Fibroblast of peridontal ligament (primary cell): ENCODE results near the gene ASPHD2.
"Not testable (repeated sequence)": the region's sequence is repeated elsewhere in the genome, so short reads cannot be mapped to it uniquely, and the experiment has no call there.

ENCODE experiments used
- DNase-seq: peaks from one replicate; pipeline ENCODE4 v3.0.0-alpha.2; 2010; ENCODE audit errors: extremely low read depth

The ASPHD2 gene

GRCh38 chr22:26428515-26429457 is at the start of gene ASPHD2:
Gene ASPHD2, plus strand, starts transcription at chr22:26429260. Its CDS starts 4,356 bp downstream, at chr22:26433616.
- DNase-seq, result peak; percentile 62

- no peak for DNase-seq
Measured at GRCh38 chr22:26380072-26380830, 48.8 kb upstream of the ASPHD2 start.

- no peak for DNase-seq
Measured at GRCh38 chr22:26382782-26383181, 46.3 kb upstream of the ASPHD2 start.

GRCh38 chr22:26383968-26384556 is 45.0 kb upstream of the ASPHD2 start:
- no peak for DNase-seq

- DNase-seq, result no peak
Measured at GRCh38 chr22:26385164-26385563, 43.9 kb upstream of the ASPHD2 start.

- DNase-seq, result no peak
Measured at GRCh38 chr22:26389125-26389524, 39.9 kb upstream of the ASPHD2 start.

- DNase-seq, result no peak
Measured at GRCh38 chr22:26391091-26391490, 38.0 kb upstream of the ASPHD2 start.

GRCh38 chr22:26391623-26392022 is 37.4 kb upstream of the ASPHD2 start:
- DNase-seq, result no peak

GRCh38 chr22:26393929-26394328 is 35.1 kb upstream of the ASPHD2 start:
- DNase-seq, result no peak

- DNase-seq, result no peak
Measured at GRCh38 chr22:26394777-26395176, 34.3 kb upstream of the ASPHD2 start.

- no peak for DNase-seq
Measured at GRCh38 chr22:26395926-26396325, 33.1 kb upstream of the ASPHD2 start.

GRCh38 chr22:26398741-26399153 is 30.3 kb upstream of the ASPHD2 start:
- peak; percentile 89 for DNase-seq

GRCh38 chr22:26399289-26399688 is 29.8 kb upstream of the ASPHD2 start:
- no peak for DNase-seq

- no peak for DNase-seq
Measured at GRCh38 chr22:26401726-26402125, 27.3 kb upstream of the ASPHD2 start.

- peak; percentile 25 for DNase-seq
Measured at GRCh38 chr22:26404851-26405421, 24.1 kb upstream of the ASPHD2 start.

- DNase-seq, result peak; percentile 79
Measured at GRCh38 chr22:26406118-26406517, 22.9 kb upstream of the ASPHD2 start.

GRCh38 chr22:26408562-26409220 is 20.4 kb upstream of the ASPHD2 start:
- DNase-seq, result not testable (repeated sequence)

- no peak for DNase-seq
Measured at GRCh38 chr22:26409719-26410335, 19.2 kb upstream of the ASPHD2 start.

- no peak for DNase-seq
Measured at GRCh38 chr22:26410386-26410785, 18.7 kb upstream of the ASPHD2 start.

- no peak for DNase-seq
Measured at GRCh38 chr22:26414347-26414746, 14.7 kb upstream of the ASPHD2 start.

- DNase-seq, result no peak
Measured at GRCh38 chr22:26416256-26416655, 12.8 kb upstream of the ASPHD2 start.
